Airway epithelial cell (primary cell): Measurements from ENCODE around the gene RAF1. TPM values are rescaled to one million over a fixed set of nuclear protein-coding genes. Genes with fewer than 3 reads are reported as not detected.

ENCODE experiments used
- total RNA-seq: library from RNA; depleted of rRNA; stranded (reverse); fragments of >200 nt; gene quantifications from 2 replicates; pipeline ENCODE4 v1.2.3, GENCODE V29; 2015

RAF1 gene
- 51.6 and 62.2 TPM in 2 replicates for total RNA-seq

DNA sequence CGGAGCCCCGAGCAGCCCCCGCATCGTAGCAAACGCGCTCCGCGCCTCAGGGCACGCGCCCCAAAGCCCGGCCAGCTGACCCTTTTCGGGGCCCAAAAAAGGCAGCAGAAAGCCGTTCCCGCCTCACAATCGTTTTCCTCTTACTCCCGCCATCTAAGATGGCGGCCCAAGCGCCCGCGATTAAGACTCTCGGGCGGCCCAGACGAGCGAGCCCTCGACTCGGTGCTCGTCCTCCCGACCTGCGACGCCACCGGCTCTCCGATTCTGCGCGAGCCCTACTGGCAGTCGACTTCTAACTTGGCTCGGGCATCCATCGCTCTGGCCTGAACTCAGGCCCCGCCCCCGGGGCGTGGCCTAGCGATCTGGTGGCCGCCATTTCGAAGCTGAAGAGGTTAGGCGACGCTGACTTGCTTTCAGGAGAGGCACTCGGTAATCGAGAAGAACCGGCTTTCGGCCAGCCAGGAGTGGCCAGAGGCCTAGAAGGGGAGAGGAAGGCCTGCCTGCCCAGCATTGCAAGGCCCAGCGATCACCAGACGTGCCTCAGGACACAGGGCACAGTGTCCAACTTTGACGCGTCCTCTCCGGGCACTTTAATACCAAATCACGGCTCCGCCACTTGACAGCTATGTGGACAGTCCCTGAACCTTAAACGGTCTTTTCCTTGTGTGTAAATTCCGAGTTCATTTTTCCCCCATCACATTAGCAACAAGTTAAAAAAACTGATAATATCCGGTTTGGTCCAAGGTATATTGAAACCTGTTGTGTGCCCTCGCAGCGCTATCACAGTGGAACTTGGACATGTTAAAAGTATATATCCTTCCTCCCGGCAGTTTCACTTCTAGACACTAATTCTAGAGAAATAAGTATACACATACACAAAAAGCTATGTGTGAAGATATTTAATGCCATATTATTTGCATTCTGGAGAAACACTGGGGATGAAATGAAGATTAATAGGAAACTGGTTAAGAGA is at the start of gene RAF1:
Gene RAF1, minus strand, starts transcription at position 182 of the 973 bp plus-strand sequence. CDS start 45,396 bp downstream, outside the sequence.

DNA sequence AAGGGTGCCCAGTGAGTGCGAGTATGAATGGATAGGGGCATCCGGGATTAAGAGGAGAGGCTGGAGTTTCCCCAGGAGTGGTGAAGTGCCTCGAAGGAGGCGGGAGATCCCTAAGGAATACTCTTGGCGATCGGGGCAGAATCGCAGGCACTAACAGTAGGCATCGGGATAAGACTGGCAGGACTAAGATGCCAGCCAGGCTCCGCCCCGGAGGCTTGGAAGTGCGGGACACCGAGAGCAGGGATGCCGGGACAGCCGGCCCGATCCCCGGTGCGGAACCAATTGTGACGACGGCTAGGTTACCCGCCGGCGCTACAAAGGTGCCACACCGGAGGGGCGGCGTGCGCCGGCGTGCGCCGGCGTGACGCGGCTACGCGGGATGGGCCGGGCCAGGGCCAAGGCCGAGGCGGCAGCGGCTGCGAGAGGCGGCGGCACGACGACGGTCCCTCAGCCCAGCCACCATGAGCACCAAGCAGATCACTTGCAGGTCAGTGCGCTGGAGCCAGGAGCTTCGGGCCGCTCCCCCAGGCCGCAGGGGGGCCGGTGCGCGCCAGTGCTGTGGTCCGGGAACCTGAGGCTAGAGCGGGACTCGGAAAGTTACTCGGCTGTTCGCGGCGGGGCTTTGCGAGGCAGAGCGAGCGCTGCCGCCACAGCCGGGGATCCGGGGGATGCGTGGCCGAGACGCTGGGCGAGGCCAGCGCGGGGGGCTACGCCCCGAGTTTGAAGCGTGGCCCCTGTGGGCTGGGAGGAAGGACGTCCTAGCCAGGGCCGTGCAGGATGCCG is 107.0 kb downstream of the RAF1 start, which contains the start of gene MKRN2:
Gene MKRN2, plus strand, starts transcription at position 398 of the 783 bp plus-strand sequence. Its CDS starts 64 bp downstream, at position 462.

DNA sequence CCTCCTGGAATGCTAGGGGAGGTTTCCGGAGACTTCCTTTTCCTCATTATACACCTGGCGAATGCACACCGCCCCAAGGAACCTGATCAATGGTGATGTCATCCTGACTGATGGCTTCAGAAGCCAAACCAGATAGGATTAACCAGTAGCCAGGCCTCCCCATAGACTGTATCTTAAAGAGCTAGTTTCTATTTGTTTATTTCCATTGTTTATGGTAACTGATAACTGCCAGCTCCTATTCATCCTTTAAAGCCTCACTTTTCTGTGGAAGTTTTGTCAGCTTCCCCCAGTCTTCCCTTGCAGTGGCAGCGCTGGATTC is 118.5 kb downstream of the RAF1 start, which contains the start of gene MKRN2OS:
Gene MKRN2OS, minus strand, starts transcription at position 27 of the 319 bp plus-strand sequence. CDS start 35 bp downstream, outside the sequence.

Other genes starting within 250 kb of the RAF1 start
- 8.7 and 11.5 TPM in 2 replicates for gene TSEN2, start 179.6 kb downstream of the RAF1 start, total RNA-seq
- 2.5 and 3.1 TPM in 2 replicates for gene MKRN2OS, start 118.6 kb downstream of the RAF1 start, total RNA-seq
- gene MKRN2, start 107.0 kb downstream of the RAF1 start, total RNA-seq = 27.0 and 31.9 TPM in 2 replicates
- gene TMEM40, start 95.1 kb upstream of the RAF1 start, total RNA-seq = 61.0 and 61.1 TPM in 2 replicates
- 1.3 and 1.4 TPM in 2 replicates for gene CAND2, start 132.6 kb upstream of the RAF1 start, total RNA-seq
- 1,493 and 1,676 TPM in 2 replicates for gene RPL32, start 177.4 kb upstream of the RAF1 start, total RNA-seq